GM12892 (cell line): Measurements from ENCODE around the gene DKK3.
A peak's percentile ranks its signal among the peaks of the same experiment; 100 is the strongest.

Source experiments
- DNase-seq: peaks from one replicate; pipeline ENCODE4 v3.0.0; 2011; ENCODE audit not compliant: insufficient read length
- FAIRE-seq: peaks from 2 replicates; lab custom pipeline; 2011; peaks lifted over from hg19 to GRCh38; lab: Jason Lieb, UNC
- POLR2A ChIP-seq: IDR thresholded peaks from 2 replicates; pipeline ENCODE4 v1.6.1; 2011; ENCODE audit warnings: low read depth, low read length, control low read depth
- POLR2AphosphoS5 ChIP-seq: IDR thresholded peaks from 2 replicates; pipeline ENCODE4 v1.6.1; 2011; ENCODE audit warnings: low read depth, low read length, control low read depth
- TAF1 ChIP-seq: IDR thresholded peaks from 2 replicates; pipeline ENCODE4 v1.6.1; 2011; ENCODE audit warnings: low read depth, mild to moderate bottlenecking, control low read depth, low read length, borderline replicate concordance

DKK3 gene

DNA sequence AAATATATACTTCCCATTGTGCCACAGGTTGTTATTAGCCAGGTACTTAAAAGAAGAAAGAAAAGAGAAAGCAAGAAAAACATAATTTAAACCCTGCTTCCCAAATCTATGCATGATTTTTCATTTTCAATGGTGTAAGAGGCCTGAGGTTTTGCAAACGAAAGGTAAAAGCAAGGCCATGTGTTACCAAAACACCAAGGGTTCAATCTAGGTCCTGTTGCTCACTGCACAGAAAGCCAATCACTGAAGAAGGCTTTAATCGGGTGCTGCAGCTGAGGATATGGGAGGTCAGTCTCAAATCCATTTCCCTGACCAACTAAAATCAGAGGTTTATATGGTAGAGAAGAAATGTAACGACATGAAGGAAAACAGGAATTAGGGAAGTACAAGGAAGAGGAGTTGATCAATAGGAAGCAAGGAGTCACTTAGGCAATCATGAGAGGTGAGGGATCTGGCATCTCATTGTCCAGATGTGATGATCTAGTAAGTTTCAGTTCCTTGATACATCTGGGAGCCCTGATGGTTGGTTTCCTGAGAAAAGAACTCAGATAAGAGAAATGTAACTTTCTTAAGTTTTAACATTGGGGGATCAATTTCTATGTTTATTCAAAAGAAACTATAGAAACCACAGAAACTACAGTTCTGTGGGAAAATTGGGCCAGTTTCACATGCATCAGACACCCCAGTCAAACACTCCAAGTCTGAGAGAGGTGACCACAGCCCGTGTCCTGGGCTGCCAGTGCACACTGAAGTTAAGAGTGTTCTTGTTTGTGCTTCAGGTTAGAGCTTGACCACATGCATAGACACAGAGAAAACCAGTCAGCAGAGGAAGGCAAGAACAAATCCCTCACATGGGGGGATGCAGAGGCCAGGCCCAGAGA lies 18.1 kb upstream of the DKK3 start:
- TF ChIP-seq POLR2AphosphoS5 (no peak), TAF1 (no peak), POLR2A (no peak)
- peak; percentile 27 for FAIRE-seq
- no peak for DNase-seq

DNA sequence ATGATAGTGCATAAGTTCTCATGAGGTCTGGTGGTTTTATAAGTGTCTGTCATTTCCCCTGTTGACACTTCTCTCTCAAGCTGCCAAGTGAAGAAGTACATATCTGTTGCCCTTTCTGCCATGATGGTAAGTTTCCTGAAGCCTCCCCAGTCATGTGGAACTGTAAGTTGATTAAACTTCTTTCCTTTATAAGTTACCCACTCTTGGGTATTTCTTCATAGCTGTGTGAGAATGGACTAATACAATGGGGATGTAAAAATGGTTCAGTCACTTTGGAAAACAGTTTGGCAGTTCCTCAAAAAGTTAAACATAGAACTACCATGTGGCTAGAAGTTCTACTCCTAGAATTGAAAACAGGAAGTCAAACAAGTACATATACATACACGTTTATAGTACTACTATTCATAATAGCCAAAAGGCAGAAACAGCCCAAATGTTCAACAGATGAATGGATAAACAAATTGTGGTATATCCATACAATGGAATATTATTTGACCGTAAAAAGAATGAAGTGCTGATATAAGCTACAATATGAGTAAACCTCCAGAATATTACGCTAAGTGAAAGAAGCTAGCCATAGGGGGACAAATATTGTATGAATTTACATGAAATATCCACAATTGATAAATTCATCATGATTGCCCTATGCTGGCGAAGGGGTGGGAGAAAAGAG lies 16.0 kb upstream of the DKK3 start:
- TF ChIP-seq POLR2A = no peak
- no peak for TF ChIP-seq TAF1
- TF ChIP-seq POLR2AphosphoS5 = no peak
- no peak for FAIRE-seq

DNA sequence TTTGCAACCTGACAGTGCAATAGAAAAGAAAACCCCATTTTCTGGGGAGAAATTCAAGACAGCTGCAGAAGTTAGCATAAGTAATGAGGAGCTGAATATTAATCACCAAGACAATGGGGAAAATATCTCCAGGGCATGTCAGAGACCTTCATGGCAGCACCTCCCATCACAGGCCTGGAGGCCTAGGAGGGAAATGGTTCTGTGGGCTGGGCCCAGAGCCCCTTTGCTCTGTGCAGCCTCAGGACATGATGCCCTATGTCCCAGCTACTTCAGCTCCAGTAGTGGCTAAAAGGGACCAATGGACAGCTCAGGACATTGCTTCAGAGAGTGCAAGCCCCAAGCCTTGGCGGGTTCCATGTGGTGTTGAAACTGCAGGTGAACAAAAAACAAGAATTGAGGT lies 14.6 kb upstream of the DKK3 start:
- TF ChIP-seq POLR2A (no peak), TAF1 (no peak)
- DNase-seq = no peak
- FAIRE-seq = no peak

More for the DNA sequence above, 16.0 kb upstream of the DKK3 start:
- DNase-seq = no peak

DNA sequence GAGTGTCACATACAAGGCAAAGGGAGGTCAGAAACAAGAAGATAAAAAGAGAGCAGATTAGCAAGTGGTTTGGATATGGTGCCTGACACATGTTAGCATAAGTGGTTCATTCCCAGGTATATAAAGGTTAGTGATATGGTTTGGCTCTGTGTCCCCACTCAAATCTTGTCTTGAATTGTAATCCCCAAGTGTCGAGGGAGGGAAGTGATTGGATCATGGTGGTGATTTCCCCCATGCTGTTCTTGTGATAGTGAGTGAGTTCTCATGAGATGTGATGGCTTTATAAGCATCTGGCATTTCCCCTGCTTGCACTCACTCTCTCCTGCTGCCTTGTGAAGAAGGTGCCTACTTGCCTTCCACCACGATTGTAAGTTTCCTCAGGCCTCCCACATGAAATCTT lies 12.1 kb upstream of the DKK3 start:
- FAIRE-seq (no peak), DNase-seq (no peak)
- TF ChIP-seq POLR2AphosphoS5 (no peak), TAF1 (no peak), POLR2A (no peak)

DNA sequence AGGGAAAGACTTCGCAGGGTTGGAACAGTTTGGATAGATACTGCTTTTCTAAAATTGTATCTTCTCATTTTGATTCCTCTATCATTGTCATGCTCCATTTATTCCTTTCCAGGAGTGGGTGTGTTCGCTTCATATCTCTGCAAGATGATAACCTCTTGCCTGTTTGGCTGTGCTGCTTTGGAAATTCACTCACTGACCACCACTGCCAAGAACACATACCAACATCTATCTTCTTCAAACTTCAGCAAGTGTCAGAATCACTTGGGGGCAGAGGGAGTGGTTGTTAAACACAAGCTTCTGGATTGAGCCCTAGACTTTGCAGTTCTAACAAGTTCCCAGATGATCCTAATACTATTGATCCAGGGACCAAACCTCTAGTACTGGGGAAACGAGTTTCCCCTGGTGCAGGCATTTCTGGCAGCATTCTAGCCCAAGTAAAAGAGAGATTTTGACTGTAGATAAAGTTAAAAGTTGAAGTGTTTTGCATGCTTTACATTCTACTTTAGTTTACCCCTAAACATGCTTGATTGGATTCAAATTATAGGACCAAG lies 11.5 kb upstream of the DKK3 start:
- FAIRE-seq = no peak
- TF ChIP-seq POLR2A (no peak), TAF1 (no peak), POLR2AphosphoS5 (no peak)
- DNase-seq = no peak

DNA sequence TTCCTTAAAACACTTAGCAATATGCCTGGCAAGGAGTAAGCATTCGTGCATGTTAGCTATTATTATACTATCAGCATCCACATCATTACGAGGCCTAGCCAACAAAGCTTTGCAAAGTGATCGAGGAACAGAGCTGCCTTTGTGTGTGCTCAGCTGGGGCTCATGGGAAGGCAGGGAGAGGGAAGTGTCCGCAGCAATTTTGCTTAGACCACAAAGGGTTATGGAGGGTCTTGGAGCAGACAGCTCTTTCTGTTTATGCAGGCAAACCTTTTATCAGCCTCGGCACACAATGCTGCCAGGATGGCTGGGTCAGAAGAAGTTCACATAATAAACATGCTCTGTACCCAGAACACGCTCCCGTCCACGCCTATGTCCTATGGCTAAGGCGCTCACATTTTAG lies 10.9 kb upstream of the DKK3 start:
- FAIRE-seq (no peak), DNase-seq (no peak)
- no peak for TF ChIP-seq POLR2AphosphoS5
- no peak for TF ChIP-seq TAF1
- no peak for TF ChIP-seq POLR2A

DNA sequence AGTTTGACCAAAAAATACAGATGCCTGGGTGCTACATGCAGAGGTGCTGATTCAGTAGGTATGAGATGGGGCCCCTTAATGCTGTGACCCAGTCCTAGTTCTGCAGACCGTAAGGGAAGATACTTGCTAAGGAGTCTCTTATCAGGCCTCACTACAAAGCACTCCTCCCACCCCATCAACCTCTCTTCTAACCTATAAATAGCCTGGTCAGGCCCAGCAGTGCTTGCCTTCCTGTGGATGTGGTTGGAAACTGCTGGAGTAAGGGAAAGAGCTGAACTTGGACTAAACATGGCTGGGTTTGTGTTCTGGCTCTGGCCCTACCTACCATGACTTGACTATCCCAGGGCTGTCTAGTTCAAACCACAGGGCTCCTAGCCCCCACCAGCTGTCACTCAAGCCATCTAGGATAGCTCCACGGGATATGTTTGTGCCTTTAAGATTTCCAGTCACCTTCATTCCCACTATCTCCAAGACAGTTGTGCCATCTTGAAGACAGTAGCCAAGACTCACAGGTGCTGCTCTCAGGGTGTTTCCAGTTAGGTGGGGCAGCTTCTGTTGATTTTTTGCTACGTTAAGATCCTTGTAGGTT lies 9.5 kb upstream of the DKK3 start:
- FAIRE-seq (peak; percentile 51), DNase-seq (no peak)
- no peak for TF ChIP-seq POLR2AphosphoS5
- no peak for TF ChIP-seq TAF1
- TF ChIP-seq POLR2A = no peak

DNA sequence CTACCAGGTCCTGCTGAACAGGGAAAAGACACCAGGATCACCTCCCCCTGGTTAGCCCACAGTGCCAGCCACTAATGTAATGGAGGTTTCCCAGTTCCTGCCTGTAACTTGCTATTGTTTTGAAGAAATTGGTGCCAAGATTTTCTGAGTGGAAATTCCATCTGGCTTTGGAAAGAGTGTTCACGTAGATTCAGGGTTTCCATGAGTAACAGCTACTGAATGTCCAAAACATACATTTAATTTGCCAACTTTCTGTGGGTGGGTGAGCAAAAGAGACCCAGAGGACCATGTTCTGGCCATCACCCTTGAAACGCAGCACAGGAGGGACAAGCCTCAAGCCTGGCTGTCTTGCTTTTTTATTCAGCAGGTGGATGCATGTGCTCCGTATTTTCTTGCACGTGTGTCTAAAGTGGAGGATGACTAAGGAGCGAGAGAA lies 8.8 kb upstream of the DKK3 start:
- DNase-seq (no peak), FAIRE-seq (no peak)
- no peak for TF ChIP-seq POLR2AphosphoS5
- no peak for TF ChIP-seq TAF1
- no peak for TF ChIP-seq POLR2A

DNA sequence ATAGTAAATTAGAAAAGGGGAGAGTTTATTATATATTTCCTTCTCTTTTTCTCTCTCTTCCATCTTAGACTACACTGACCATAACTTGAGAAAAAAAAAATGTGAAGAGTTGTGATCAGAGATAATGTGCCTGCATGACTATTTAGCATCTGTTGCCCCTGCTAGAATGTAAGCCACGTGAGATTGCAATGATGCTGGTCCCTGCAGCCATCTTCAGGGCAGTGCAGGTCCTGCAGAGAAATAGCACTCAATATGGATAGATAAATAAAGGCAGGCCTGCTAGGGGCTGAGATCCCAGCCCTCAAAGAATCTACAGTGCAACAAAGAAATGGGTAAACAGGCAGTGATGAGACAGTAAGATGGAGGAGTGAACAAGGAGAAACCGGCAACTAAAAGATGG lies 7.8 kb upstream of the DKK3 start:
- no peak for FAIRE-seq

DNA sequence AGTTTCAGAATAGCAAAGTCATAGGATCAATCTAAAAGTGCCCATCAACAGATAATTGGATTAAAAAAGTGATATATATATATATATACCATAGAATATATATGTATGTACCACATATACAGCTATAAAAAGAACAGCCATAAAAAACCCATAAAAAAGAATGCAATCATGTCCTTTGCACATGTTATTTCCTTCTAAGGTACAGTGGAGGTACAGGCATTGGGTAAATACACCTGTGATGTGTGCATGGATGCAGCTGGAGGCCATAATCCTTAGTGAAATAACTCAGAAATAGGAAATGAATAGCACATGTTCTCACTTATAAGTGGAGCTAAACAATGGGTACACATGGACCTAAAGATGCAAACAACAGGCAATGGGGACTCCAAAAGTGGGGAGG lies 7.1 kb upstream of the DKK3 start:
- no peak for DNase-seq
- TF ChIP-seq POLR2AphosphoS5 (no peak), POLR2A (no peak), TAF1 (no peak)
- no peak for FAIRE-seq

More for the DNA sequence above, 7.8 kb upstream of the DKK3 start:
- TF ChIP-seq POLR2AphosphoS5 (no peak), POLR2A (no peak), TAF1 (no peak)
- DNase-seq = no peak

DNA sequence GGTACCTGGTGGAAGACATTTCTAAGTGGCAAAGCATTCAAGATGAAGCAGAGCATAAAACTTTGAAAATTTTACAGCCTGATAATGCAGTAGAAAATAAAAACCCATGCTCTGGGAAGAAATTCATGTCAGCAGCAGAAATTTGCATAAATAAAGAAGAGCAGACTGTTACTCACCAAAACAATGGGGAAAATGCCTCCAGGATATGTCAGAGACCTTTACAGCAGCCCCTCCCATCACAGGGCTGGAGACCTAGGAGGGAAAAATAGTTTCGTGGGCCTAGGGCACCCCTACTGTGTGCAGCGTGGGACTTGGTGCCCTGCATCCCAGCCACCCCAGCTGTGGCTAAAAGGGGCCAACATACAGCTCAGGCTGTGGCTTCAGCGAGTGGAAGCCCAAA lies 5.4 kb upstream of the DKK3 start:
- TF ChIP-seq POLR2AphosphoS5 (no peak), POLR2A (no peak), TAF1 (no peak)
- FAIRE-seq = no peak
- DNase-seq = no peak
